ENCODE results near the gene ZBTB45.

Gene ZBTB45

DNA sequence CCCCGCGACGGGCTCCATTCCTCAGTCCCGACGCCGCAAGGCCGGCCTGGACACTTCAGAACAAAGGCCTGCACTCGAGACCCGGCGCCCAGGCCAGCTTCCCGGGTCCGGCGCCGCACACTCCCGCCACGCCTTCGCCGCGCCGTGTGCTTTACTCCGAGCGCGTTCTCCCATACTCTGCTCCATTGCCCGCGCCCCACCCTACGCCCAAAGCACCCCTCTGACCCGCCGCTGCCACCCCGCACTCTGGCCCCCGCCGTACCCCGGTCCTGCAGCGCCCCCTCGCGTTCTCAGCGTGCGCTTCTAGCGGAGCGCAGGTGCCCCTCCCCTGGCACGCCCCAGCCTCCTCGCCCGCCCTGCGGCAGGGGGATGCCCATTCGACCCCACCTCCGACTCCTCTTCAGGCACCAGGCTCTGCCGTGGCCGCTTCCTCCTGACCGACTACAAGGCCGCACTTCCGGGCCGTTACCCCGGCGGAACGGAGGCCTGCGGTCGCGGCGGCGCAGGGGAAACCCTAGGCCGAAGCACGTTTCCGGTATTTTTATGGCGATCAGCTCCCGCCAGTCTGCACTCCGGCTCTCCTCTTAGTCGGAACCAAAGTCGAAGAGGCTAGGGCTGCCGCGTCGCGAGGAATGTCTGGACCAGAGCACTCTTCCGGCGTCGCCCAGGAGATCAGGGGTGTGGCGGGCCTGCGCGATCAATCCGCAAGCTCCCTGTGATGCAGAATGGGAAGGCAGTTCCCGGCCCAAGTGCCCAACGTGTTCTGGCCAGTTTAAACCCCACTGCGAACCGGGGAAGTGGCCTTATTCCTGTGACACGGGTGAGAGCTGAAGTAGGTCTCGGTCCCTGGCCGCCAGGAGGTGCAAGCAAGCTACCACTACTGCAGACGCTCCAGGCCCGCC, at the start of gene ZBTB45:
Gene ZBTB45, minus strand, starts transcription at position 456 of the 902 bp plus-strand sequence. CDS start 2,137 bp downstream, outside the sequence.
- Histone ChIP-seq H3K4me1 (ENCODE audit: control insufficient read depth, insufficient read depth, low read length) (peaks cover 11% of the 10 kb centered on the region), H3K9ac (ENCODE audit: low read depth, low read length) (peak within 1 kb of the TSS; percentile 94), H3K4me3 (ENCODE audit: low read depth, low read length) (peak within 1 kb of the TSS; percentile 91), H3K36me3 (ENCODE audit: control insufficient read depth, insufficient read depth, low read length) (peaks cover 12% of the 10 kb centered on the region), H3K27me3 (ENCODE audit: control insufficient read depth, insufficient read depth, low read length) (no peaks in the 10 kb centered on the region), H3K9me3 (ENCODE audit: control insufficient read depth, insufficient read depth, low read length) (no peaks in the 10 kb centered on the region)

DNA sequence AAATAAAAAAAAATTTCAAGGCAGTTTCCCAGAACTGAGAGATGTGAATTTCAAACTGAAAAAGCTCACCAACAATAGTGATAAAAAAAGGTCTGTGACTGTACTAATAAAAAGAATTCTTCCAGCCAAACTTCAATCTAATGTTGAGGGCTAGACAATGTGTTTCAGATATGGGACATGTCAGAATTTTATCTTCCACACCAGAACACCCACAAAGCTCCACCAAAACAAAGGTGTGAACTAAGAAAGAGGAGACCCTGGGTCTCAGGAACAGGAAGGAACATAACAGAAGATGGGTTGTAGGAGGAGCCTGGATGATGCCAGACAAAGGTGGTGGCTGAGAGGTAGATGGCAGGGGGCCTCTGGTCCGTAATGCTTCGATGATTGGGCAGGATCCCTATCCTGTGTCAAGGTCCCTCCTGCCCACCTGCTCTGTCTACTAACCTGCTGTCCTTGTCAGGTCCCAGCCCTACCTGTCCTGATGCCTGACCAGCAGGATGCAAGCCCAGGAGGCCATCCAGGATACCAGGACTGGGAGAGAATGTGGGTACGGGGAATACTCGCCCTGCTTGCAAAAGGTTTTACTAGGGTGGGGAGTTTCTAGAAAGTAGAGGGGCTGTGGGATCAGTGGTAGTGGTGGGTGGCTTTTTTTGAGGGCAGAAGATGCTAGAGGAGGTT, 49.0 kb upstream of the ZBTB45 start:
- Histone ChIP-seq H3K4me3 (ENCODE audit: low read depth, low read length) (no peak overlapping the region), H3K9me3 (ENCODE audit: control insufficient read depth, insufficient read depth, low read length) (no peaks in the 10 kb centered on the region), H3K4me1 (ENCODE audit: control insufficient read depth, insufficient read depth, low read length) (peaks cover under 1% of the 10 kb centered on the region), H3K9ac (ENCODE audit: low read depth, low read length) (no peak overlapping the region), H3K27me3 (ENCODE audit: control insufficient read depth, insufficient read depth, low read length) (peaks cover 7% of the 10 kb centered on the region), H3K36me3 (ENCODE audit: control insufficient read depth, insufficient read depth, low read length) (peaks cover 12% of the 10 kb centered on the region)

DNA sequence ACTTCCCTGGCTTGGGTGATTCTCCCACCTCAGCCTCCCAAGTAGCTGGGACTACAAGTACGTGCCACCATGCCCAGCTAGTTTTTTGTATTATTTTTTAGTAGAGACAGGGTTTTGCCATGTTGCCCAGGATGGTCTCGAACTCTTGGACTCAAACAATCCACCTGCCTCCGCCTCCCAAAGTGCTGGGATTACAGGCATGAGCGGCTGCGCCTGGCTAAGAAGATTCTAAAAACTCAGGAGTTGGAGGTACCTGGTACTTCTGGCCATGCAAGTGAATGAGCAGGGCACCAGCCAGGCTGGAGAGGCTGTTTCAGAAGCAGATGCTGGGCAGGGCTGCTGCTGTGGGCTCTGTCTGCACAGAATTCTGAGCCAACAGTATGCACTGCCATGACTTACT, 47.4 kb upstream of the ZBTB45 start:
- H3K9ac ChIP-seq (ENCODE audit: low read depth, low read length) = no peak overlapping the region
- peaks cover 12% of the 10 kb centered on the region for H3K36me3 ChIP-seq (ENCODE audit: control insufficient read depth, insufficient read depth, low read length)
- H3K4me1 ChIP-seq (ENCODE audit: control insufficient read depth, insufficient read depth, low read length) = peaks cover 4% of the 10 kb centered on the region
- no peak overlapping the region for H3K4me3 ChIP-seq (ENCODE audit: low read depth, low read length)
- H3K9me3 ChIP-seq (ENCODE audit: control insufficient read depth, insufficient read depth, low read length) = no peaks in the 10 kb centered on the region
- peaks cover 19% of the 10 kb centered on the region for H3K27me3 ChIP-seq (ENCODE audit: control insufficient read depth, insufficient read depth, low read length)

DNA sequence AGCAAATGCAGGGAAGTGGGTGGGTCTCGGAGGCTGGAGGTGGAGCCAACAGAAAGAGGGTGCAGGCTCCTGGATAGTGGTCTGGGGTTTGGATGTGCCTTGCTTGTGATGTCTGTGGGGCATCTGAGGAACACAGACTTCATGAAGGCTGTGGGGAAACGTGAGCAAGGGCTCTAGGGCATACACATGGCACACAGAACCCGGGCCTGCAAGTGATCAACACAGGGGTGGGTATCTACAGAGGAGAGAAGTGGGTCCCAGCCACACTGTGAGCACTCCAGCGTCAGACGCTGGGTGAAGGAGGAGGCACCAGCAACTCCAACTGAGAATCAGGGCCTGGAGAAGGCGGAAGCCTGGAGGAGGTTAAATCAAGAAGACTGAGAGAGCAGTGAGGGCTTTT, 44.2 kb upstream of the ZBTB45 start:
- peaks cover 2% of the 10 kb centered on the region for H3K36me3 ChIP-seq (ENCODE audit: control insufficient read depth, insufficient read depth, low read length)
- H3K4me3 ChIP-seq (ENCODE audit: low read depth, low read length) = no peak overlapping the region
- peaks cover 37% of the 10 kb centered on the region for H3K27me3 ChIP-seq (ENCODE audit: control insufficient read depth, insufficient read depth, low read length)
- H3K9ac ChIP-seq (ENCODE audit: low read depth, low read length) = no peak overlapping the region
- no peaks in the 10 kb centered on the region for H3K9me3 ChIP-seq (ENCODE audit: control insufficient read depth, insufficient read depth, low read length)
- H3K4me1 ChIP-seq (ENCODE audit: control insufficient read depth, insufficient read depth, low read length) = peaks cover 9% of the 10 kb centered on the region

DNA sequence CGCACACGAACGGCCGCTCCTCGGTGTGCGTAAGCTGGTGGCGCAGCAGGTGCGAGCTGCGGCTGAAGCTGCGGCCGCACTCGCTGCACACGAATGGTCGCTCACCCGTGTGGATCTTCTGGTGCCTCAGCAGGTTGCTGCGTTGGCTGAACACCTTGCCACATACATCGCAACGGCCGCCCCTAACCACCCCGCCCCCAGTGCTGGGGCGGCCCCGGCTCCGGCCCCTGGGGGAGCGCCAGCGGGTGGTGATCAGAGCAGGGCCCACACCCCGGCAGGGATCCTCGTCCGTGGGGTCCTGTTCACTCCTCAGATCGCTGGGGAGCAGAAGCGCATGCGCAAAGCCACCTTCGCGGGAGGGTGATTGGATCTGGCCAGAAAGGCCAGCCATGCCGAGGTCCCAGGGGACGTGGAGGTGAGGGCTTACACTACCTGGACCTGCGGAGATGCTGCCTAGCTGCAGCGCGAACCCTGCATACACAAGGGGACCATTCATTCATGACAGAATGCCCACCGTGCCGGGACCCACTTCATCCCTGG, 43.5 kb upstream of the ZBTB45 start:
- H3K4me3 ChIP-seq (ENCODE audit: low read depth, low read length) = peak overlapping the region; percentile 67
- peaks cover 9% of the 10 kb centered on the region for H3K4me1 ChIP-seq (ENCODE audit: control insufficient read depth, insufficient read depth, low read length)
- H3K36me3 ChIP-seq (ENCODE audit: control insufficient read depth, insufficient read depth, low read length) = no peaks in the 10 kb centered on the region
- peaks cover 37% of the 10 kb centered on the region for H3K27me3 ChIP-seq (ENCODE audit: control insufficient read depth, insufficient read depth, low read length)
- no peaks in the 10 kb centered on the region for H3K9me3 ChIP-seq (ENCODE audit: control insufficient read depth, insufficient read depth, low read length)
- H3K9ac ChIP-seq (ENCODE audit: low read depth, low read length) = peak overlapping the region; percentile 60

DNA sequence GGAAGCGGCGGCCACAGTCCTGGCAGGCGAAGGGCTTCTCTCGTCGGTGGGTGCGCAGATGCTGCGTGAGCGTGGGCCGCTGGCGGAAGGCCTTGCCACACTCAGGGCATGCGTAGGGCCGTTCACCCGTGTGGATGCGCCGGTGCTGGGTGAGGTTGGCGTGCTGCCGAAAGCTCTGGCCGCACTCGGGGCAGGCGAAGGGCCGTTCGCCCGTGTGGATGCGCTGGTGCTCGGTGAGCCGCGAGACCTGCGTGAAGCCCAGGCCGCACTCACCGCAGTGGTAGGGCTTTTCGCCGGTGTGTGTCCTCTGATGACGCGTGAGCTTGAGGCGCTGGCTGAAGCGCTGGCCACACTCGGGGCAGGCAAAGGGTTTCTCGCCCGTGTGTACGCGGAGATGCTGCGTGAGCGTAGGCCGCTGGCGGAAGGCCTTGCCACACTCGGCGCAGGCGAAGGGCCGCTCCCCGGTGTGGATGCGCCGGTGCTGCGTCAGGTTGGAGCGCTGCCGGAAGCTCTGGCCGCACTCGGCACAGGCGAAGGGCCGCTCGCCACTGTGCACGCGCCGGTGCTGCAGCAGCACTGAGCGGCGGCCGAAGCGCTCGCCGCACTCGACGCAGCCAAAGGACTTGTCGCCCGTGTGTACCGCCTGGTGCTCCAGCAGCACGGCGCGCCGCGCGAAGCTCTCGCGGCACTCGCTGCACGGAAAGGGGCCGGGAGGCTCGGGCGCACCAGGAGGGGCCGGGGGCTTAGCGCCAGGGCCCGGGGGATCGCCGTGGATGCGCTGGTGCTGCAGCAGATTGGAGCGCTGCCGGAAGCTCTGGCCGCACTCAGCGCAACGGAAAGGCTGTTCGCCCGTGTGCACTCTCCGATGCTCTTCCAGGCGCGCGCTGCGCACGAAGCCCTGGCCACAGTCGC, 42.8 kb upstream of the ZBTB45 start:
- Histone ChIP-seq H3K9ac (ENCODE audit: low read depth, low read length) (peak overlapping the region; percentile 60), H3K36me3 (ENCODE audit: control insufficient read depth, insufficient read depth, low read length) (no peaks in the 10 kb centered on the region), H3K4me3 (ENCODE audit: low read depth, low read length) (peak overlapping the region; percentile 67), H3K9me3 (ENCODE audit: control insufficient read depth, insufficient read depth, low read length) (no peaks in the 10 kb centered on the region), H3K4me1 (ENCODE audit: control insufficient read depth, insufficient read depth, low read length) (peaks cover 9% of the 10 kb centered on the region), H3K27me3 (ENCODE audit: control insufficient read depth, insufficient read depth, low read length) (peaks cover 37% of the 10 kb centered on the region)

- peaks cover 37% of the 10 kb centered on the region for H3K27me3 ChIP-seq (ENCODE audit: control insufficient read depth, insufficient read depth, low read length)
- no peaks in the 10 kb centered on the region for H3K9me3 ChIP-seq (ENCODE audit: control insufficient read depth, insufficient read depth, low read length)
- peaks cover 9% of the 10 kb centered on the region for H3K4me1 ChIP-seq (ENCODE audit: control insufficient read depth, insufficient read depth, low read length)
- no peak overlapping the region for H3K9ac ChIP-seq (ENCODE audit: low read depth, low read length)
- H3K4me3 ChIP-seq (ENCODE audit: low read depth, low read length) = peak overlapping the region; percentile 67
- H3K36me3 ChIP-seq (ENCODE audit: control insufficient read depth, insufficient read depth, low read length) = peaks cover 5% of the 10 kb centered on the region
These were observed 41.9 kb upstream of the ZBTB45 start for GRCh38 chr19:58561373-58562121.

- Histone ChIP-seq H3K9me3 (ENCODE audit: control insufficient read depth, insufficient read depth, low read length) (no peaks in the 10 kb centered on the region), H3K9ac (ENCODE audit: low read depth, low read length) (no peak overlapping the region), H3K4me3 (ENCODE audit: low read depth, low read length) (peak overlapping the region; percentile 0), H3K36me3 (ENCODE audit: control insufficient read depth, insufficient read depth, low read length) (peaks cover 11% of the 10 kb centered on the region), H3K4me1 (ENCODE audit: control insufficient read depth, insufficient read depth, low read length) (peaks cover 9% of the 10 kb centered on the region), H3K27me3 (ENCODE audit: control insufficient read depth, insufficient read depth, low read length) (peaks cover 37% of the 10 kb centered on the region)
These were observed 41.3 kb upstream of the ZBTB45 start for GRCh38 chr19:58560921-58561320.

DNA sequence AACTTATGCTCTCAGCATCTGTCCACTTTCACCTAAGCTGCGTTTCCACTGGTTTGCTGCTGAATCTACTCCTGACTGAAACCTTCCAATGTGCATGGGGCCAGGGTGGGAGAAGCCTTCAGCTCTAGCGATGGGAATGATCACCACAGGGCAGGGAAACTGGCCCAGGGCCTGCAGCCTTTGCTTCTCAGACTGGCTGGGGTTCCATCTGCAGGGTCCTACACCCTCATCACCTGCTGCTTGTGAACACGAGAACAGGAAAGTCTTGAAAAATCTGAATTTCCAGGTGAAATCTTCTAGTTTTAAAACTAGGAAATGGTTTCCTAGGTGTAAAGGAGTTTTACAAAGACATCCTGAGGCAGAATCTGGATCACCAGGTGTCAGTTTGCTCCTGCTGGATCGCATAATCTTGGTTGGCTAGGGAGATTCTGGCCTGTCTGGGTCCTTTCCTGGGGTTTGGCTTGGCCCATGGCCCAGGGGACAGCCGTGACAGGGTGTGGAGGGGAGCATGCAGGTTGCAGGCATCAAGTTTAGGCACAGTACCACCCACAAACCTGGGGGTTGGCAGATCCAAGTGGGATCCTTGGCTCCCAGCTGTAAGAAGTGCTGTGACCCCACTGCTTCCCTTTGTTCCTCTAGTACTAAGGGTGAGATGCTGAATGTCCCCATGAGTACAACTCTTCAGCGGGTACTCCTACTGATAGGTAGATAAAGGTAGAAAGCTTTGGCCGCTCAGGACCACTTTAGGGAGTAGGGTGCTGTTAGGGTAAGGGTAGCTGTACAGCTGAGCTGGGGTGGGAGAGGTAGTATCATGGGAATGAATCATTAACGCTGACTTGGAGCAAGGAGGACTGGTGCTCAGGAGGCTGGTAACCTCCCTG, 40.6 kb upstream of the ZBTB45 start:
- Histone ChIP-seq H3K36me3 (ENCODE audit: control insufficient read depth, insufficient read depth, low read length) (peaks cover 12% of the 10 kb centered on the region), H3K4me3 (ENCODE audit: low read depth, low read length) (peak overlapping the region; percentile 99), H3K9ac (ENCODE audit: low read depth, low read length) (peak overlapping the region; percentile 49), H3K27me3 (ENCODE audit: control insufficient read depth, insufficient read depth, low read length) (peaks cover 37% of the 10 kb centered on the region), H3K4me1 (ENCODE audit: control insufficient read depth, insufficient read depth, low read length) (peaks cover 9% of the 10 kb centered on the region), H3K9me3 (ENCODE audit: control insufficient read depth, insufficient read depth, low read length) (no peaks in the 10 kb centered on the region)
